GM12873 (cell line): ENCODE results near the gene GNG7.

Experiments used
- TF ChIP-seq, protein P1 (sequence below): IDR thresholded peaks from 2 replicates; pipeline ENCODE4 v1.5.1; 2012; ENCODE audit warnings: low read depth, mild to moderate bottlenecking, moderate library complexity, low read length, control low read depth; ENCODE audit not compliant: insufficient read depth; ENCODE audit errors: missing control alignments

The GNG7 gene

DNA sequence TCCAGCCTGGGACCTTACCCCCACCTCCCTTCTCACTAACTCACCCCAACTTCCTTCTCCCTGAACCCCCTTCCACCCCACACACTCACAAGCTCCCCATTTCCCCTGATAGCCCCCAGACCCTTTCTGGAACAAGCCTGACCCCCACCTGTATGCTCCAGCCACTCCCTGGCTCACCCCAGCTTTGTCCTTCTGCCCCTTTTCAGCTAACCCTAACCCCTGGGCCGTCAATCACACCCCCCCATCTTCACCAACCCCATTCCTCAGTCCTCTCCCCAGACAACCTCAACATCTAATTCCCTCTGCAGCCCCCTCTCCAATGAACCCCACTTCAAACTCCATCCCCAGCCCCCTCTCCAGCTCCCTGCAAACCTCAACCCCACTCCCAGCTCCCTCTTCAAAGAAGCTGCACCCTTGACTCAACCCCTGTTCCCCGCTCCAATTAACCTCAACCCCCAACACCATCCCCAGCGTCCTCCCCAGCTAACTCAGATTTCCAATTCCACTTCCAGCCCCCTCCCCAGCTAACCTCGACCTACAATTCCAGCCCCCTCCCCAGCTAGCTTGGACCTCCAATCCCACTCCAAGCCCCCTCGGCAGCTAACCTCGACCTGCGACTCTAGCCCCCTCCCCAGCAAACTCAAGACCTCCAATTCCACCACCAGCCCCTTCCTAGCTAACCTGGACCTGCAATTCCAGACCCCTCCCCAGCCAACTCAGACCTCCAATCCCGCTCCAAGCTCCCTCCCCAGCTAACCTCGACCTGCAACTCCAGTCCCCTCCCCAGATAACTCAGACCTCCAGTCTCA lies 929 bp downstream of the GNG7 start:
- TF ChIP-seq, protein P1, sequence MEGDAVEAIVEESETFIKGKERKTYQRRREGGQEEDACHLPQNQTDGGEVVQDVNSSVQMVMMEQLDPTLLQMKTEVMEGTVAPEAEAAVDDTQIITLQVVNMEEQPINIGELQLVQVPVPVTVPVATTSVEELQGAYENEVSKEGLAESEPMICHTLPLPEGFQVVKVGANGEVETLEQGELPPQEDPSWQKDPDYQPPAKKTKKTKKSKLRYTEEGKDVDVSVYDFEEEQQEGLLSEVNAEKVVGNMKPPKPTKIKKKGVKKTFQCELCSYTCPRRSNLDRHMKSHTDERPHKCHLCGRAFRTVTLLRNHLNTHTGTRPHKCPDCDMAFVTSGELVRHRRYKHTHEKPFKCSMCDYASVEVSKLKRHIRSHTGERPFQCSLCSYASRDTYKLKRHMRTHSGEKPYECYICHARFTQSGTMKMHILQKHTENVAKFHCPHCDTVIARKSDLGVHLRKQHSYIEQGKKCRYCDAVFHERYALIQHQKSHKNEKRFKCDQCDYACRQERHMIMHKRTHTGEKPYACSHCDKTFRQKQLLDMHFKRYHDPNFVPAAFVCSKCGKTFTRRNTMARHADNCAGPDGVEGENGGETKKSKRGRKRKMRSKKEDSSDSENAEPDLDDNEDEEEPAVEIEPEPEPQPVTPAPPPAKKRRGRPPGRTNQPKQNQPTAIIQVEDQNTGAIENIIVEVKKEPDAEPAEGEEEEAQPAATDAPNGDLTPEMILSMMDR: no peak

DNA sequence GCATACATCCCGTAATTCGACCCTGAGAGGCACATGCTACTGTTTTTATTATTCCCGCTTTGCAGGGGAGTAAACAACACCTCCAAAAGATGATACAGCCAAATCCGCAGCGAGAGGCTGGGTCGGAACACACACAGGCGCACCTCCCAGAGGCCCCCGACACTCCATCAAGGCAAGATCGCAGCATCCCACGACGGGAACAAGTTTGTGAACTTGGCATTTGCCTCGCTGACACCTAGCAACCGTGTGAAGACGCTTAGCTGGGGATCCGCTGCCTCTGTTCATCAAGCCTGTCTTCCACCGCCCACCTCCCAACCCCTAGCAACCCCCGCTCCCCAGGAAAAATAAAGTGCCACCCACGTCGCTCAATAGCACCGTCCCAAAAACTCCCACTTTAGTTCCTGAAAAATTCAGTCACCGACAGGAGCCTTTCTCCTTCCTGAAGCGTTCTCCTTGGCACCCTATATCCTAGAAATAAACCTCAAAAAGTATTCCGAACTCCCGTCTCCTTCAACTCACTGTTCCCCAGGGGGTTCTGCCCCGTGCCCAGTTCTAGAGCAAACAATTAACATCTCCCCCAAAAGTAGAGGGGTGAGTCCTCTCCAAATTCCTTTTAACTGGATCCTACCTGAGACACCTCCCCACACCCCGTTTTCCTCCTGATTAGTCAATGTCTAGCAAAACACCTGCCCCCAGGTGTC lies 1.7 kb downstream of the GNG7 start:
- TF ChIP-seq, protein P1: no peak

DNA sequence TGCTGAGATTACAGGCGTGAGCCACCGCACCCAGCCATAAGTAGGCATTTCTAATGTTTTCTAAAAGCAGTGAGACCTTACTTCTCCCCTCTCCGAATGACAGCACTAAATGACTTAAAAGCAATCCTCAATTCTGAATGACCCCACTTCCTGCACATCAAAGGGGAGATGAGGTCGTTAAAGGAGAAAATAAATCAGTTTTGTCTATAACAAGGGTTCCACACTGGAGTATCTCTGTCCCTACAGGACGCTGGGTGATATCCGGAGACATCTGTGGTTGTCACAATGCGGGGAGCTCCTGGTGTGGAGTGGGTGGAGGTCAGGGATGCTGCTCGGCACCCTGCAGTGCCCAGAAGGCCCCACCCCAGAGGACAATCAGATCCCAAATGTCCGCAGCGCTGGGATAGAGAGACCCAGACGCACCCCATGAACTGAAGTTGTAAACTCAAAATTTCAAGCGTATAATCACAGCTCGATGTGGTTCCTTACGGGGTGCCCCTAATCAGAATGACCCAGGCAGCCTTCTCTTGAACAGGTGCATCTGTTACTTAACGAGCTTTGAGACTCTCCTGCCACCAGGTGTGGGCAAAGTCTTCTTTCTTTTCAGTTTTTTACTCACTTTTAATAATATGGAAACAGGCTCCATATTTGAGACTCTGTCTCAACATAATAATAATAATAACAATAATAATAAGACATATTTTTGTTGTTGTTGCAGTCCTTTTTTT lies 2.9 kb downstream of the GNG7 start:
- TF ChIP-seq, protein P1: no peak

DNA sequence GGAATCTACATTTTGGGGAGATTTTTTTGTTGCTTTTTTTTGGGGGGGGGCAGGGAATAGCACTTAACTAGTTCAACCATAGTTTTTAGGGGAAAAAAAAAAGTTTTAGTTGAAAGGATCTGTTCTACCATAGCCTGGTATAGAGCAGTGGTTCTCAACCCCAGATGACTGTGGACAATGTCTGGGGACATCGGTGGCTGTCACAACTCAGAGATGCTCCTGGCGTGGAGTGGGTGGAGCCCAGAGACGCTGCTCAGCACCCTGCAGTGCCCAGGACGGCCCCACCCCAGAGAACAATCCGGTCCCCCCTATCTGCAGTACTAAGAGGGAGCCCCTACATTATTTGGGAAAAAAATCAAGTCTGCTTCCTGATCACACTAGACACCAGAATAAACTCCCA lies 8.3 kb downstream of the GNG7 start:
- TF ChIP-seq, protein P1: no peak

DNA sequence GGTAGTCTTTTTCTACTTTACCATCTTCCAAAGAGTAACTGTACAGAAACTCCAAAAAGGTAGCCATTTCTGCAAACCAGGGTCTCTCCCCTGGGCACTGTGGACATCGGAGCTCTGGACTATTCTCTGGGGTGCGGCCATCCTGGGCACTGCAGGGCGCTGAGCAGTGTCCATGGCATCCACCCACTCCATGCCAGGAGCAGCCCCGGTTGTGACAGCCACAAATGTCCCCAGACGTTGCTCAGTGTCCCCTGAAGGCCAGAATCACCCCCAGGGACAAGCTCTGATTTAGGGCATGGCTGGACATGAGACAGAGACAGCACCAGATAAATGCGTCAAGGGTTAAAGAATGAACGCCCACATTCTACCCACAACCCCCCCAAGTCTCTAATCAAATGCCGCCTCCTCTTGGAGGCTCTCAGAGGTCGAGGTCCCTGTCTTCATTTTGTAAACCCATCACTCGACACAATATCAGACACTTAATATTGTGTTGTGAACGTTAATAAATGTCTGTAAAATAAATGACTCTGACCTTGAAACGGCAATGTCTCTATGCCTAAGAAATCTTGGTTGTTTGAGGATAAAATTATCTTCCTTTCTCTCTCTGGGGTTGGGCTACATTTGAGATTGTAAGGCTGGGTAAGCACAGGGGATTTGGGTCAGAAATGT lies 8.9 kb downstream of the GNG7 start:
- TF ChIP-seq, protein P1: no peak

DNA sequence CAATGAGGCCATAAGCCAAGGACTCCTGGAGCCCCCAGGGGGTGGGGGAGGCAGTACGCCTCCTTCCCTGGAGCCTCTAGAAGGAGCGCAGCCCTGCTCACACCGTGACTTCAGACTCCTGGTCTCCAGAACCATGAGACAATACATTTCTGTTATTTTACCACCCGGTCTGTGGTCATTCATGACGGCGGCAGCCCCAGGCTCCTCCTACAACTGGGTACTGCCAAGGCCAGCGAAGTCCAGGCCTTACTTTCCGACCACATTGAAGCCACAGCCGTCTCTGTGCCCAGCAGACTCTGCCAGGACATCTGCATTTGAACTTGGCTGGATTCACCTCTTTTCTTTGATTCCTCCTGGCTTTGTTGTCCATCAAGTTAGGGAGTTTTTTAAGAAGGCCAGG lies 10.5 kb downstream of the GNG7 start:
- TF ChIP-seq, protein P1: no peak
